HL-60 (cell line): ENCODE data around the gene ABCA2.

Experiments
- DNase-seq, 2 experiments: peaks; one replicate each; pipeline ENCODE4 v3.0.0-alpha.2; 2010 to 2020; ENCODE audit warnings: low read depth in 1 of 2, low spot score in 1 of 2
- H3K27ac ChIP-seq: fragments of 250-450 bp; sonication (Bioruptor Pico); replicated peaks from 2 replicates; pipeline ENCODE4 v1.5.1; 2020; ENCODE audit warnings: mild to moderate bottlenecking, moderate library complexity
- H3K27me3 ChIP-seq: fragments of 250-450 bp; sonication (Bioruptor Pico); 2 replicates; pipeline ENCODE4 v1.5.1; 2021; ENCODE audit warnings: mild to moderate bottlenecking, moderate library complexity; ENCODE audit not compliant: insufficient read depth, poor library complexity, severe bottlenecking
- H3K4me3 ChIP-seq: replicated peaks from 2 replicates; pipeline ENCODE4 v1.5.1; 2011; ENCODE audit warnings: mild to moderate bottlenecking, control low read depth, low read length; ENCODE audit not compliant: insufficient read depth
- CTCF ChIP-seq: IDR thresholded peaks from one replicate; pipeline ENCODE4 v1.5.1; 2011; ENCODE audit warnings: low read length, control low read depth, inconsistent platforms; ENCODE audit not compliant: insufficient read depth
- GABPA ChIP-seq: IDR thresholded peaks from 2 replicates; pipeline ENCODE4 v1.6.1; 2012; ENCODE audit warnings: low read depth
- POLR2AphosphoS5 ChIP-seq: IDR thresholded peaks from 2 replicates; pipeline ENCODE4 v1.6.1; 2012; ENCODE audit warnings: low read depth
- REST ChIP-seq: IDR thresholded peaks from 2 replicates; pipeline ENCODE4 v1.6.1; 2012; ENCODE audit warnings: low read depth; ENCODE audit not compliant: insufficient replicate concordance
- SPI1 ChIP-seq: IDR thresholded peaks from 2 replicates; pipeline ENCODE4 v1.6.1; 2012; ENCODE audit warnings: low read depth, mild to moderate bottlenecking, borderline replicate concordance

The ABCA2 gene

GRCh38 chr9:136979769-136980587, 48.1 kb downstream of the ABCA2 start:
- Histone ChIP-seq H3K4me3 (no peak overlapping the region), H3K27me3 (peaks cover 11% of the 10 kb centered on the region), H3K27ac (no peak overlapping the region)
- DNase-seq, result no peak
- TF ChIP-seq POLR2AphosphoS5, result no peak
- no peak for TF ChIP-seq REST
- TF ChIP-seq CTCF, result no peak
- no peak for TF ChIP-seq SPI1
- TF ChIP-seq GABPA, result no peak

- Histone ChIP-seq H3K4me3 (no peak overlapping the region), H3K27ac (no peak overlapping the region), H3K27me3 (peaks cover 2% of the 10 kb centered on the region)
- DNase-seq, result no peak
- TF ChIP-seq CTCF (no peak), GABPA (no peak), POLR2AphosphoS5 (no peak), REST (no peak), SPI1 (no peak)
Observed at GRCh38 chr9:136978865-136979544, 49.0 kb downstream of the ABCA2 start.

GRCh38 chr9:136978073-136978864, 49.8 kb downstream of the ABCA2 start:
- DNase-seq, result no peak
- Histone ChIP-seq H3K27me3 (no peaks in the 10 kb centered on the region), H3K4me3 (no peak overlapping the region), H3K27ac (no peak overlapping the region)
- TF ChIP-seq REST, result no peak
- no peak for TF ChIP-seq SPI1
- TF ChIP-seq POLR2AphosphoS5, result no peak
- no peak for TF ChIP-seq CTCF
- no peak for TF ChIP-seq GABPA
